Fibroblast of villous mesenchyme (primary cell): ENCODE measurements around the gene ZYX. TPM values are rescaled to one million over a fixed set of nuclear protein-coding genes. Genes with fewer than 3 reads are reported as not detected.
A peak's percentile ranks its signal among the peaks of the same experiment; 100 is the strongest.

Experiments
- DNase-seq: peaks from one replicate; pipeline ENCODE4 v3.0.0-alpha.2; 2010; ENCODE audit warnings: low read depth
- H3K4me3 ChIP-seq: 2 replicates; pipeline ENCODE4 v1.5.1; 2011; ENCODE audit warnings: low read depth, mild to moderate bottlenecking, low read length
- small RNA-seq: library from RNA; depleted of rRNA; stranded (forward); fragments of <200 nt; gene quantifications from one replicate; pipeline ENCODE3, GENCODE V24; 2012
- total RNA-seq: library from RNA; depleted of rRNA; stranded (reverse); fragments of >200 nt; gene quantifications from 2 replicates; pipeline ENCODE4 v1.2.3, GENCODE V29; 2012
- TF ChIP-seq, protein P1 (sequence below): IDR thresholded peaks from 2 replicates; pipeline ENCODE4 v1.5.1; 2012; ENCODE audit warnings: low read depth, mild to moderate bottlenecking, low read length; ENCODE audit not compliant: insufficient read depth

Gene ZYX
- total RNA-seq, 1 donor: 71.7 TPM

DNA sequence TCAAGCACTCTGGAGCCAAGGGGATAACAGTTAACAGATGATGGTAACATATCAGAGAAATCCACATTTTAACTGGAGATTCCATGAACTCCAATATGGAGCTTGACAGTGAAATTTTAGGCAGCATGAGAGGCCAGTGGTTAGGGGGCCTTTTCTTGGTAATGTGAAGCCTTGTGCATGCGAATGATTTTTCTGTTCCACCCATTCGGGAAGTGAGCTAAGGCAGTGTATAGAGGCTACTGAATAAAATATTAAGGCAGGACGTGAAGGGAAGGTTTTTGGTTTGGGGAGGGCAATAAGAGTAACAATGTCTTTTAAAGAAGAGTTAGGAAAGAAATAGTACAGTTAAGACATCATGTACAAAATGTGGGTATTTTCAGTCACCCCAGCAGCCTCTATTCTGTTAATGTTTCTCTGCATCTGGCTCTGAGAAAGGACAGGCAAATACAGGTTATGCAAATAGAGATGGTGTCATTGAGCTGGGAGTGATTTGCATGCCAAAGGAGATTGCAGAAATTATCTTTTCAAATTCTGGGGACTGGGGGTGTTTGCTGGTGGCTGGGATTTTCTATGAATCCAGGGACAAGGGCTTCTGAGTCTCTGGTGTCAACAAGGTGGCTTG lies 55.3 kb downstream of the ZYX start:
- no peak for DNase-seq
- TF ChIP-seq, protein P1, sequence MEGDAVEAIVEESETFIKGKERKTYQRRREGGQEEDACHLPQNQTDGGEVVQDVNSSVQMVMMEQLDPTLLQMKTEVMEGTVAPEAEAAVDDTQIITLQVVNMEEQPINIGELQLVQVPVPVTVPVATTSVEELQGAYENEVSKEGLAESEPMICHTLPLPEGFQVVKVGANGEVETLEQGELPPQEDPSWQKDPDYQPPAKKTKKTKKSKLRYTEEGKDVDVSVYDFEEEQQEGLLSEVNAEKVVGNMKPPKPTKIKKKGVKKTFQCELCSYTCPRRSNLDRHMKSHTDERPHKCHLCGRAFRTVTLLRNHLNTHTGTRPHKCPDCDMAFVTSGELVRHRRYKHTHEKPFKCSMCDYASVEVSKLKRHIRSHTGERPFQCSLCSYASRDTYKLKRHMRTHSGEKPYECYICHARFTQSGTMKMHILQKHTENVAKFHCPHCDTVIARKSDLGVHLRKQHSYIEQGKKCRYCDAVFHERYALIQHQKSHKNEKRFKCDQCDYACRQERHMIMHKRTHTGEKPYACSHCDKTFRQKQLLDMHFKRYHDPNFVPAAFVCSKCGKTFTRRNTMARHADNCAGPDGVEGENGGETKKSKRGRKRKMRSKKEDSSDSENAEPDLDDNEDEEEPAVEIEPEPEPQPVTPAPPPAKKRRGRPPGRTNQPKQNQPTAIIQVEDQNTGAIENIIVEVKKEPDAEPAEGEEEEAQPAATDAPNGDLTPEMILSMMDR: no peak
- H3K4me3 ChIP-seq: no peak overlapping the region

DNA sequence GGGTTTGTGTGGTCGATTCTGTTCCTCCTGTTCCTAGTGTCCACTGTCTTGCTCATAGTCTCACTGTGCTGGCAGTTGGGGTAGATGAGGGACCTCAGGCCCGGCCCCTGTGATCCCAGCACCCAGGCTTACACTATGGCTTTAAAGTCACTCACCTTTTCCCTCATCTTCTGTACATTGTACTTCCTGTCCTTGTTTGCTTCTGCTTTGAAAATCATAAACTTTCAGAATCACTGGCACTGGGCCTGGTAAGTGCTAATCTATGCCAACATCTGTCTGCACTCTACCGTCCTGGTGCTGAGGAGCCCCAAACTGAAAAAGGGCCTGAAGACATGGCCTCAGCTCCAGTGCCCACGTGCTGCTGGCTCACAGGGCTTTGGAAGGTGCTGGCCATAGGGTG lies 56.4 kb downstream of the ZYX start:
- TF ChIP-seq, protein P1: no peak
- H3K4me3 ChIP-seq: no peak overlapping the region
- DNase-seq: no peak

DNA sequence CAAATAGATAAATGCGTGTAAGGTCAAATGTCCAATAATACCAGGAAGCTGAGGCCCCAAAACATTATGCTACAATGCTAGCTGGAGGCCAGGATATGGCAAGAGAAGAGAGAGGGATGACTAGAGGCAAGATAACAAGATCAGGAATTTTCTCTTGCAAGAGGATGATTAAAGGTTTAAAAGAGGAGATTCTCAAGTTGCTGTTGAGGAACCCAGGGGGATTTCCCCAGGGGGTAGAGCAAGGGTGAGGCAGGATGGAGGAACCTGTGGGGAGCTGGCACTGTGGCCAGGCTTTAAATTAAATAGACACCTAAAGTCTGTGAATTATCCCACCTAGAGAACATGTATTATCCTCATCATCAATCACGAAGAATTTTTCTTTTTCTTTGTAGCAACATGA lies 58.7 kb downstream of the ZYX start:
- DNase-seq: no peak
- TF ChIP-seq, protein P1: no peak
- no peak overlapping the region for H3K4me3 ChIP-seq

Small RNA genes lying within 50 kb of the gene (small RNA-seq; reads per million reads assigned to genes)
- 6.0 reads per million, percentile 84 among the genes with 10 or more reads in this experiment for gene MIR6892

Other genes starting within 250 kb of the ZYX start
- not detected in 2 replicates for gene PIP, start 249.3 kb upstream of the ZYX start, total RNA-seq
- gene TAS2R39, start 197.9 kb upstream of the ZYX start, total RNA-seq: not detected in 2 replicates
- not detected in 2 replicates for gene TAS2R40, start 159.3 kb upstream of the ZYX start, total RNA-seq
- 63.1 and 69.1 TPM in 2 replicates for gene GSTK1, start 117.9 kb upstream of the ZYX start, total RNA-seq
- gene TMEM139, start 96.4 kb upstream of the ZYX start, total RNA-seq: not detected in 2 replicates
- 11.9 and 16.0 TPM in 2 replicates for gene CASP2, start 93.0 kb upstream of the ZYX start, total RNA-seq
- gene CLCN1, start 65.2 kb upstream of the ZYX start, total RNA-seq: under 0.01 TPM in 2 replicates
- gene FAM131B, start 18.6 kb upstream of the ZYX start, total RNA-seq: 1.3 and 2.2 TPM in 2 replicates
- gene EPHA1, start 27.5 kb downstream of the ZYX start, total RNA-seq: 0.32 TPM in 1 of 2 replicates, not detected in the other
- gene TAS2R60, start 62.1 kb downstream of the ZYX start, total RNA-seq: not detected in 2 replicates
- gene TAS2R41, start 96.5 kb downstream of the ZYX start, total RNA-seq: not detected in 2 replicates
- under 0.01 TPM in 1 of 2 replicates, not detected in the other for gene CTAGE15, start 190.5 kb downstream of the ZYX start, total RNA-seq
- gene TCAF2, start 239.6 kb downstream of the ZYX start, total RNA-seq: 0.64 and 1.3 TPM in 2 replicates